K562 (cell line): ENCODE measurements around the gene LRRC74B. TPM values are rescaled to one million over a fixed set of nuclear protein-coding genes. Genes with fewer than 3 reads are reported as not detected.
A peak's percentile ranks its signal among the peaks of the same experiment; 100 is the strongest.
"Not testable (repeated sequence)": the region's sequence is repeated elsewhere in the genome, so short reads cannot be mapped to it uniquely, and the experiment has no call there.

Experiments
- CREM ChIP-seq: IDR thresholded peaks from 2 replicates; pipeline ENCODE4 v1.6.1; 2014; ENCODE audit warnings: antibody characterized with exemption, low read depth
- DMBX1 ChIP-seq: fragments of 250-450 bp; sonication (Bioruptor Pico); IDR thresholded peaks from 2 replicates; pipeline ENCODE4 v1.8.0; 2022; ENCODE audit warnings: inconsistent platforms, mild to moderate bottlenecking, moderate library complexity, borderline replicate concordance
- ELF4 ChIP-seq: fragments of 450-650 bp; formaldehyde crosslinking; IDR thresholded peaks from 2 replicates; pipeline ENCODE4 v1.4.0; 2022; ENCODE audit warnings: missing genetic modification characterization
- EP300 ChIP-seq: IDR thresholded peaks from 2 replicates; pipeline ENCODE4 v1.6.1; 2012; ENCODE audit warnings: low read length, improper control_type of control experiment
- GATA2 ChIP-seq: sonication (generic); formaldehyde crosslinking; IDR thresholded peaks from 2 replicates; pipeline ENCODE4 v1.4.0; 2020; ENCODE audit warnings: mild to moderate bottlenecking, missing genetic modification reagents
- GATAD2A ChIP-seq: fragments of 450-650 bp; IDR thresholded peaks from 2 replicates; pipeline ENCODE4 v1.6.1; 2017
- HDAC3 ChIP-seq: fragments of 450-650 bp; IDR thresholded peaks from 2 replicates; pipeline ENCODE4 v1.6.1; 2018; ENCODE audit warnings: borderline replicate concordance, mild to moderate bottlenecking, moderate library complexity; ENCODE audit not compliant: partially characterized antibody
- HIVEP1 ChIP-seq: fragments of 250-450 bp; sonication (Bioruptor Pico); IDR thresholded peaks from 2 replicates; pipeline ENCODE4 v1.4.0; 2020; ENCODE audit warnings: mild to moderate bottlenecking
- LCOR ChIP-seq: sonication (generic); formaldehyde crosslinking; IDR thresholded peaks from 2 replicates; pipeline ENCODE4 v1.8.0; 2022; ENCODE audit warnings: mild to moderate bottlenecking, missing genetic modification reagents
- MECOM ChIP-seq: fragments of 250-450 bp; sonication (Bioruptor Pico); IDR thresholded peaks from 2 replicates; pipeline ENCODE4 v1.8.0; 2022; ENCODE audit warnings: inconsistent platforms
- MYNN ChIP-seq, 2 experiments: sonication (generic); formaldehyde crosslinking in 1 of 2; IDR thresholded peaks; 2 replicates each; pipeline versions ENCODE4 v1.5.0 to v1.6.1; 2016 to 2020; ENCODE audit warnings: antibody characterized with exemption in 1 of 2, missing genetic modification reagents in 1 of 2
- NR4A1 ChIP-seq, 2 experiments: fragments of 250-450 bp in 1 of 2; fragments of 450-650 bp in 1 of 2; sonication (Bioruptor Pico) in 1 of 2; IDR thresholded peaks; 2 replicates each; pipeline versions ENCODE4 v1.4.0 to v1.6.1; 2016 to 2020; ENCODE audit warnings: mild to moderate bottlenecking in 2 of 2, missing compliant biosample characterization in 1 of 2, missing genetic modification characterization in 1 of 2, moderate library complexity in 1 of 2
- OTX1 ChIP-seq: fragments of 450-650 bp; formaldehyde crosslinking; IDR thresholded peaks from 2 replicates; pipeline ENCODE4 v1.4.0; 2022; ENCODE audit warnings: mild to moderate bottlenecking
- RAD21 ChIP-seq, 2 experiments: fragments of 250-450 bp in 1 of 2; fragments of 450-650 bp in 1 of 2; sonication (Bioruptor Pico) in 1 of 2; formaldehyde crosslinking in 1 of 2; IDR thresholded peaks in 1 of 2; conservative IDR thresholded peaks in 1 of 2; 2 replicates each; pipeline versions ENCODE4 v1.4.0 to v1.8.0; 2020 to 2022; ENCODE audit warnings: mild to moderate bottlenecking in 2 of 2, moderate library complexity in 1 of 2
- RB1 ChIP-seq: fragments of 450-650 bp; IDR thresholded peaks from 2 replicates; pipeline ENCODE4 v1.6.1; 2017; ENCODE audit warnings: low read depth, mild to moderate bottlenecking
- RUNX1 ChIP-seq: sonication (generic); IDR thresholded peaks from 2 replicates; pipeline ENCODE4 v1.6.1; 2016; ENCODE audit warnings: antibody characterized with exemption, low read depth
- TEAD1 ChIP-seq, 2 experiments: fragments of 450-650 bp in 1 of 2; sonication (generic) in 1 of 2; formaldehyde crosslinking; IDR thresholded peaks; 2 replicates each; pipeline versions ENCODE4 v1.4.0 to v1.8.0; 2020 to 2022; ENCODE audit warnings: mild to moderate bottlenecking in 2 of 2, missing genetic modification reagents in 1 of 2
- ZNF41 ChIP-seq: fragments of 250-450 bp; sonication (Bioruptor Pico); conservative IDR thresholded peaks from 2 replicates; pipeline ENCODE4 v1.4.0; 2020; ENCODE audit warnings: mild to moderate bottlenecking
- ZNF561 ChIP-seq: fragments of 450-650 bp; formaldehyde crosslinking; conservative IDR thresholded peaks from 2 replicates; pipeline ENCODE4 v1.4.0; 2020; ENCODE audit warnings: mild to moderate bottlenecking, moderate library complexity
- ZNF695 ChIP-seq: fragments of 450-650 bp; formaldehyde crosslinking; IDR thresholded peaks from 2 replicates; pipeline ENCODE4 v1.4.0; 2020; ENCODE audit warnings: mild to moderate bottlenecking, moderate library complexity
- ZNF766 ChIP-seq: fragments of 200-800 bp; sonication (Bioruptor generic); conservative IDR thresholded peaks from 2 replicates; pipeline ENCODE4 v1.6.1; 2016; ENCODE audit warnings: missing genetic modification characterization, missing compliant biosample characterization
- ZNF79 ChIP-seq: fragments of 250-450 bp; sonication (Bioruptor Pico); IDR thresholded peaks from 2 replicates; pipeline ENCODE4 v1.4.0; 2020; ENCODE audit warnings: low read depth, mild to moderate bottlenecking, moderate library complexity
- polyA plus RNA-seq, 8 experiments: library from polyadenylated mRNA; depleted of rRNA in 4 of 8; stranded (reverse) in 5 of 8; unstranded in 3 of 8; fragments of >200 nt; fragmentation: Nextera tagmentation in 2 of 8; fragmentation: Illumina TruSeq in 1 of 8; extraction: Ambion mirVana in 2 of 8; extraction: Trizol in 1 of 8; gene quantifications; 2 replicates each; pipeline versions ENCODE4 v1.2.1 to v1.2.3, GENCODE V29; 2011 to 2014; ENCODE audit warnings: inconsistent platforms in 1 of 8, missing spikeins in 1 of 8
- total RNA-seq, 7 experiments: library from RNA; depleted of rRNA in 6 of 7; stranded (reverse); fragments of >200 nt in 6 of 7; fragmentation: Illumina TruSeq in 2 of 7; extraction: Trizol in 2 of 7; gene quantifications; 2 replicates each; pipeline versions ENCODE4 v1.2.1 to v1.2.3, GENCODE V29; 2011 to 2021; ENCODE audit warnings: low replicate concordance in 1 of 7
- TF ChIP-seq, protein P1 (sequence below): sonication (generic); formaldehyde crosslinking; IDR thresholded peaks from 2 replicates; pipeline ENCODE4 v1.8.0; 2022; ENCODE audit warnings: mild to moderate bottlenecking, missing genetic modification reagents

LRRC74B gene
- total and polyA plus RNA-seq, 9 of the 15 experiments (the other 6 are each of a cell fraction or from before 2014, with no cell fraction given), result not detected

- TF ChIP-seq MECOM (CRISPR knock-in tag) (peak; percentile 32; the same call in 1 of the 2 replicates), EP300 (peak; percentile 50; the same call in 1 of the 2 replicates), LCOR (CRISPR knock-in tag) (peak; percentile 84; the same call in 1 of the 2 replicates), ZNF41 (CRISPR knock-in tag) (peak; percentile 5), HIVEP1 (CRISPR knock-in tag) (0 out of 2 replicates have a peak, but pooled peaks have one; percentile 53), ELF4 (CRISPR knock-in tag) (peak; percentile 92; the same call in 1 of the 2 replicates), ZNF695 (CRISPR knock-in tag) (0 out of 2 replicates have a peak, but pooled peaks have one; percentile 27), RAD21 (CRISPR knock-in tag; conservative IDR thresholded peaks at IDR 0.05 in 1 of 2, IDR thresholded peaks at IDR 0.05 in 1 of 2) (peak in 1 of 2 experiments; percentile 32; a peak in 1 of 4 replicates), NR4A1 (CRISPR knock-in tag; IDR thresholded peaks at IDR 0.05) (peak; percentile 33; the same call in 1 of the 2 replicates), NR4A1 (tag; IDR thresholded peaks at IDR 0.05) (0 out of 2 replicates have a peak, but pooled peaks have one; percentile 64), DMBX1 (CRISPR knock-in tag) (peak; percentile 85), ZNF766 (CRISPR knock-in tag) (peak; percentile 60; the same call in 1 of the 2 replicates), ZNF561 (0 out of 2 replicates have a peak, but pooled peaks have one; percentile 21), GATA2 (CRISPR knock-in tag) (peak; percentile 98), ZNF79 (0 out of 2 replicates have a peak, but pooled peaks have one; percentile 35), HDAC3 (peak; percentile 54), CREM (0 out of 2 replicates have a peak, but pooled peaks have one; percentile 64), RUNX1 (0 out of 2 replicates have a peak, but pooled peaks have one; percentile 47), MYNN (IDR thresholded peaks at IDR 0.05) (peak; percentile 78; the same call in 1 of the 2 replicates), TEAD1 (CRISPR knock-in tag; IDR thresholded peaks at IDR 0.05) (peak; percentile 85 to 91; a peak in 3 of 4 replicates), RB1 (0 out of 2 replicates have a peak, but pooled peaks have one; percentile 33), OTX1 (CRISPR knock-in tag) (peak; percentile 71; the same call in 1 of the 2 replicates), GATAD2A (peak; percentile 76)
- not testable (repeated sequence) for TF ChIP-seq MYNN (CRISPR knock-in tag; IDR thresholded peaks at IDR 0.05)
- TF ChIP-seq, protein P1, sequence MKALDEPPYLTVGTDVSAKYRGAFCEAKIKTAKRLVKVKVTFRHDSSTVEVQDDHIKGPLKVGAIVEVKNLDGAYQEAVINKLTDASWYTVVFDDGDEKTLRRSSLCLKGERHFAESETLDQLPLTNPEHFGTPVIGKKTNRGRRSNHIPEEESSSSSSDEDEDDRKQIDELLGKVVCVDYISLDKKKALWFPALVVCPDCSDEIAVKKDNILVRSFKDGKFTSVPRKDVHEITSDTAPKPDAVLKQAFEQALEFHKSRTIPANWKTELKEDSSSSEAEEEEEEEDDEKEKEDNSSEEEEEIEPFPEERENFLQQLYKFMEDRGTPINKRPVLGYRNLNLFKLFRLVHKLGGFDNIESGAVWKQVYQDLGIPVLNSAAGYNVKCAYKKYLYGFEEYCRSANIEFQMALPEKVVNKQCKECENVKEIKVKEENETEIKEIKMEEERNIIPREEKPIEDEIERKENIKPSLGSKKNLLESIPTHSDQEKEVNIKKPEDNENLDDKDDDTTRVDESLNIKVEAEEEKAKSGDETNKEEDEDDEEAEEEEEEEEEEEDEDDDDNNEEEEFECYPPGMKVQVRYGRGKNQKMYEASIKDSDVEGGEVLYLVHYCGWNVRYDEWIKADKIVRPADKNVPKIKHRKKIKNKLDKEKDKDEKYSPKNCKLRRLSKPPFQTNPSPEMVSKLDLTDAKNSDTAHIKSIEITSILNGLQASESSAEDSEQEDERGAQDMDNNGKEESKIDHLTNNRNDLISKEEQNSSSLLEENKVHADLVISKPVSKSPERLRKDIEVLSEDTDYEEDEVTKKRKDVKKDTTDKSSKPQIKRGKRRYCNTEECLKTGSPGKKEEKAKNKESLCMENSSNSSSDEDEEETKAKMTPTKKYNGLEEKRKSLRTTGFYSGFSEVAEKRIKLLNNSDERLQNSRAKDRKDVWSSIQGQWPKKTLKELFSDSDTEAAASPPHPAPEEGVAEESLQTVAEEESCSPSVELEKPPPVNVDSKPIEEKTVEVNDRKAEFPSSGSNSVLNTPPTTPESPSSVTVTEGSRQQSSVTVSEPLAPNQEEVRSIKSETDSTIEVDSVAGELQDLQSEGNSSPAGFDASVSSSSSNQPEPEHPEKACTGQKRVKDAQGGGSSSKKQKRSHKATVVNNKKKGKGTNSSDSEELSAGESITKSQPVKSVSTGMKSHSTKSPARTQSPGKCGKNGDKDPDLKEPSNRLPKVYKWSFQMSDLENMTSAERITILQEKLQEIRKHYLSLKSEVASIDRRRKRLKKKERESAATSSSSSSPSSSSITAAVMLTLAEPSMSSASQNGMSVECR (CRISPR knock-in tag), result 0 out of 2 replicates have a peak, but pooled peaks have one; percentile 59
These were observed 47.9 kb downstream of the LRRC74B start (continued) for GRCh38 chr22:21093555-21094137.
